Gastroesophageal sphincter (tissue), 3 donors: ENCODE results near the gene ECM2.

Source experiments
- CTCF ChIP-seq, 4 experiments: fragments of 200-600 bp in 2 of 4; fragments of 450-650 bp in 2 of 4; sonication (generic) in 1 of 4; IDR thresholded peaks; one replicate each; pipeline ENCODE4 v1.5.1; 2017 to 2019; ENCODE audit warnings: antibody characterized with exemption in 4 of 4, mild to moderate bottlenecking in 2 of 4, moderate library complexity in 2 of 4
- EP300 ChIP-seq: sonication (generic); formaldehyde crosslinking; IDR thresholded peaks from one replicate; pipeline ENCODE4 v1.6.1; 2017; ENCODE audit warnings: antibody characterized with exemption, mild to moderate bottlenecking
- POLR2A ChIP-seq, 2 donors: fragments of 450-650 bp; IDR thresholded peaks; one replicate each; pipeline ENCODE4 v1.6.1; 2017; ENCODE audit warnings: antibody characterized with exemption in 2 of 2, mild to moderate bottlenecking in 2 of 2, moderate library complexity in 1 of 2
- POLR2AphosphoS5 ChIP-seq: sonication (generic); formaldehyde crosslinking; IDR thresholded peaks from one replicate; pipeline ENCODE4 v1.6.1; 2017; ENCODE audit warnings: antibody characterized with exemption

- TF ChIP-seq CTCF (IDR thresholded peaks at IDR 0.05) (no peak), POLR2A (IDR thresholded peaks at IDR 0.05) (no peak), POLR2AphosphoS5 (peak; percentile 15), EP300 (no peak)
These were observed 51.9 kb downstream of the ECM2 start for GRCh38 chr9:92483627-92484545.
